Esophagus squamous epithelium (tissue), 4 donors: ENCODE results near the gene CAMKMT.
"Not testable (repeated sequence)": the region's sequence is repeated elsewhere in the genome, so short reads cannot be mapped to it uniquely, and the experiment has no call there.

Experiments
- CTCF ChIP-seq, 6 experiments: fragments of 450-650 bp in 4 of 6; fragments of 200-600 bp in 2 of 6; sonication (generic) in 2 of 6; IDR thresholded peaks; one replicate each; pipeline ENCODE4 v1.5.1; 2016 to 2019; ENCODE audit warnings: antibody characterized with exemption in 6 of 6, mild to moderate bottlenecking in 4 of 6, moderate library complexity in 4 of 6
- POLR2A ChIP-seq, 4 donors: fragments of 450-650 bp; IDR thresholded peaks; one replicate each; pipeline ENCODE4 v1.6.1; 2017; ENCODE audit warnings: antibody characterized with exemption in 4 of 4, mild to moderate bottlenecking in 4 of 4, moderate library complexity in 3 of 4

GRCh38 chr2:44505664-44506063 is 143.9 kb downstream of the CAMKMT start:
- not testable (repeated sequence) for TF ChIP-seq CTCF, POLR2A (IDR thresholded peaks at IDR 0.05)
